Testis (tissue), 2 donors: ENCODE data around the gene PTPRE.

Experiments
- CTCF ChIP-seq, 3 experiments: fragments of 450-650 bp in 2 of 3; fragments of 200-600 bp in 1 of 3; sonication (generic) in 1 of 3; IDR thresholded peaks; one replicate each; pipeline ENCODE4 v1.5.1; 2016 to 2019; ENCODE audit warnings: antibody characterized with exemption in 3 of 3, mild to moderate bottlenecking in 2 of 3, moderate library complexity in 1 of 3
- POLR2A ChIP-seq: fragments of 450-650 bp; IDR thresholded peaks from one replicate; pipeline ENCODE4 v1.6.1; 2017; ENCODE audit warnings: antibody characterized with exemption, mild to moderate bottlenecking, moderate library complexity

GRCh38 chr10:128052696-128053095, 145.8 kb downstream of the PTPRE start:
- TF ChIP-seq CTCF (IDR thresholded peaks at IDR 0.05) = no peak
- no peak for TF ChIP-seq POLR2A
